ENCODE data around the gene SLC9A9. TPM values are rescaled to one million over a fixed set of nuclear protein-coding genes. Genes with fewer than 3 reads are reported as not detected.
A peak's percentile ranks its signal among the peaks of the same experiment; 100 is the strongest.

The SLC9A9 gene
- total RNA-seq, 1 donor, result 3.5 TPM

DNA sequence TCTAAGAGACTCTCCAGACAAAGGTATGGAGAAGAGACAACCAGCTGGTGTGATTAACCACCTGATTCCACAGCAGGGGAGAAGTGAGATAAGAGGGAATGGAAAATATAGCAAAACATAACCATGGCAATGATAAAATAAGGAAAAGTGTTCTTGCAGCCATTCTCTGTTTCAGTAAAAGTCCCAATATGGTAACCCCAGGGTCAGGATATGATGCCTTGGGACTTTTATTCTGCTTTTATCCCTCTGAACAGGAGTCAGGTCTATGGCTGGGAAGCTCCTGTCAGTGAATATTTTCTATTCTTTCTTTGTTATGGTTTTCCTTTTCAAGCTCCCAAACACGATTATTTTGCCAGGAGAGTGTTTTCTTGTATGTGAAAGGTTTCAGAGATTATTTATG is 94.2 kb downstream of the SLC9A9 start:
- TF ChIP-seq, protein P1, sequence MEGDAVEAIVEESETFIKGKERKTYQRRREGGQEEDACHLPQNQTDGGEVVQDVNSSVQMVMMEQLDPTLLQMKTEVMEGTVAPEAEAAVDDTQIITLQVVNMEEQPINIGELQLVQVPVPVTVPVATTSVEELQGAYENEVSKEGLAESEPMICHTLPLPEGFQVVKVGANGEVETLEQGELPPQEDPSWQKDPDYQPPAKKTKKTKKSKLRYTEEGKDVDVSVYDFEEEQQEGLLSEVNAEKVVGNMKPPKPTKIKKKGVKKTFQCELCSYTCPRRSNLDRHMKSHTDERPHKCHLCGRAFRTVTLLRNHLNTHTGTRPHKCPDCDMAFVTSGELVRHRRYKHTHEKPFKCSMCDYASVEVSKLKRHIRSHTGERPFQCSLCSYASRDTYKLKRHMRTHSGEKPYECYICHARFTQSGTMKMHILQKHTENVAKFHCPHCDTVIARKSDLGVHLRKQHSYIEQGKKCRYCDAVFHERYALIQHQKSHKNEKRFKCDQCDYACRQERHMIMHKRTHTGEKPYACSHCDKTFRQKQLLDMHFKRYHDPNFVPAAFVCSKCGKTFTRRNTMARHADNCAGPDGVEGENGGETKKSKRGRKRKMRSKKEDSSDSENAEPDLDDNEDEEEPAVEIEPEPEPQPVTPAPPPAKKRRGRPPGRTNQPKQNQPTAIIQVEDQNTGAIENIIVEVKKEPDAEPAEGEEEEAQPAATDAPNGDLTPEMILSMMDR (IDR thresholded peaks at IDR 0.05; ENCODE audit: insufficient read depth, low read depth, low read length), result no peak
- H3K4me3 ChIP-seq (ENCODE audit: low read depth, low read length), result no peak overlapping the region
- no peak for DNase-seq (ENCODE audit: low read depth)

DNA sequence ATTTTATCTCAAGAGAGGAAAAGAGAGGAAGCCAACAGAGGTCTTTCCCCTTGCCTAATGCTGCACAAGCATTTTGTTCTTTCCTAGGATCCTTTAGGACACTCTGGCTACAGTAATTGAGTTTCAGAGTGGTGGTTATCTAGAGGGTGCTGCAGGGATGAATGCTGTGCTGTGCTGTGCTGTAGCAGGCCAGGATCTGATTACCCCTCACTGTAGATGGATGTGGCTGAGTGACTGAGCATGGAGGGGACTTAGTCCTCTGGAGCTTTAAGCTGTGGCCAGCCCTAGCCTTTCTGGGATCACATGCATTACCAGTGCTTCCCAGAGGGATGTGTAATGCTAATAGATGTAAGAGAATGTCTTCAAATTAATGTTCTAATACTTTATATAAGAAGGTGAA is 94.8 kb downstream of the SLC9A9 start:
- DNase-seq (ENCODE audit: low read depth), result no peak
- H3K4me3 ChIP-seq (ENCODE audit: low read depth, low read length), result no peak overlapping the region
- TF ChIP-seq, protein P1 (IDR thresholded peaks at IDR 0.05; ENCODE audit: insufficient read depth, low read depth, low read length), result no peak

DNA sequence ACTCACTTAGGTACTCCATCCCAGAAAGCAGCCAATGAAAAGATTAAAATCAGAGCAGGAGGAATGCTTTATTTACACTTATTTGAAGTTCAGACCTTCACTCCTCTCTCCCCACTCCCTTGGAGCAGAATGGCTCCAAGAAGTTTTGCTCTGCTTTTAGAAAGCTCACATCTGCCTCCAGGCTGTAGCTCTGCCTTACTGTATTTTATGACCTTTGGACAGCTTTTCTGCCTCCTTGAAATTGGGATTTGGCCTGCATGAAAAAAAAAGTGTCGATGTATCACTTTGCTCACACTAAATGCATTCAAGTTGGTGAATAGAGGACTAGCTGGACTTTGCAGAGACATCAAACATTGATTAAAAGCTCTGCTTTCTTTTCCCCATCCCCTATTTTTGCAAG is 95.3 kb downstream of the SLC9A9 start:
- peak; percentile 23 for DNase-seq (ENCODE audit: low read depth)
- TF ChIP-seq, protein P1 (IDR thresholded peaks at IDR 0.05; ENCODE audit: insufficient read depth, low read depth, low read length), result no peak

DNA sequence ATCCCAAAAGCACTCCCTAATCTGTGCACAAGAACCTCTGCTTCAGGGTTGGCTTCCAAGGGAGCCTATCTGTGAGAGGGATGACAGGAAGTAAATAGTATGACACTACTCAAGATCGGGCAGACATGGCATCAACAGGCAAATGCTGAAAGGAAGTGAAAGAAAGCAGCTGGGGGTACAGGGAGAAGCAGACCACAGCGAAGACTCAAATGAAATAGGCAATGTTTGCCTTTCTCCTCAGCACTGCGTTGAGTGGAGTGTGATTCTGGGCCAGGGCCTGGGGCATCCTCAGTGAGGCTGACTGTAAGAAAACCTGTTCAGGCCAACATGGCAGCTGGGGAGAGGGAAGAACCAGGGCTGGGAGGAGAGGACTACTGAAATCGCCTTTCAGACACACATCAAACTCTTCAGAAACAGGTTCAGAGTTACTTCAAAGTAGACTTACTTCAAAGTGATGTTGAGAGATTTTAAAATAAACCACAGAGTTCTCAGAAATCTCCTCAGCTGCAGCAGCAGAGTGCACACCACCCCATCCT is 96.6 kb downstream of the SLC9A9 start:
- no peak overlapping the region for H3K4me3 ChIP-seq (ENCODE audit: low read depth, low read length)
- TF ChIP-seq, protein P1 (IDR thresholded peaks at IDR 0.05; ENCODE audit: insufficient read depth, low read depth, low read length), result no peak
- DNase-seq (ENCODE audit: low read depth), result no peak

More for the DNA sequence above, 95.3 kb downstream of the SLC9A9 start:
- no peak overlapping the region for H3K4me3 ChIP-seq (ENCODE audit: low read depth, low read length)

DNA sequence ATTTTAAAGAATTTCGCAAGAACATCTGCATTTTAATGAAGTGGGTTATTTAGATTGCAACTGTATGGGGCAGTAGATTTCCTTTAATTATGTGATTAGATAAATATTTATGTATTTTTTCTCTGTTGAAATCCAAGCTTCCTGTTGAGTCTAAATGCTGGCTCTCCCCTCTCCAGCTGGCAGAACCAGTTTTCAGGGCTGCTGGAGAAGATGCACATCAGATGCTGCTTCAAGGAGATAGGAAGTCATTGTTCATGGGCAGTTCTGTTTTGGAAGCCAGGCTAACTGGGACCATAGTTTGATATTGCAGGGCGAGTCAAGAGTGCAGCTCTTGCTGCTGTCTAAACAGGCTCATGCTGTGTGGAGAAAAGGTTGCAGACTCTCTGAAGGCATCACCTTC is 97.4 kb downstream of the SLC9A9 start:
- TF ChIP-seq, protein P1 (IDR thresholded peaks at IDR 0.05; ENCODE audit: insufficient read depth, low read depth, low read length), result no peak
- no peak overlapping the region for H3K4me3 ChIP-seq (ENCODE audit: low read depth, low read length)
- DNase-seq (ENCODE audit: low read depth), result no peak

DNA sequence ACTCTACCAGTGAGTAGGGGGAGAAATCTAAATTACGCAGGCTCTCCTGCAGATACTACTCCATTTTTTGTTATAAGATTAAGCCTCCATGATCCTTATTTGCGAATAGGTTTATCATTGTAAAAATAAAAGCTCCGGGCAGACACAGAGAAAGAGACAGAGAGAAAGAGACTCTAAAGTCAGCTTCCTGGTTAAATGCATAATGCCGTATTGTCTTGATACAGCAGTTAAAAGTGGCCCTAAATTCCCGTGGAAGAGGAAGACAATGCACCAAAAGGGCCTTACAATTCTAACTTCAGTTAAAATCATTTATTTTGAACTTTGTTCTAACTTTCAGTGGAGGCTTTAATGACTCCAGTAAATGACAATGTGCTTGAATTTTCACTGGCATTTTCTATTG is 98.3 kb downstream of the SLC9A9 start:
- no peak for DNase-seq (ENCODE audit: low read depth)
- TF ChIP-seq, protein P1 (IDR thresholded peaks at IDR 0.05; ENCODE audit: insufficient read depth, low read depth, low read length), result no peak
- H3K4me3 ChIP-seq (ENCODE audit: low read depth, low read length), result no peak overlapping the region

DNA sequence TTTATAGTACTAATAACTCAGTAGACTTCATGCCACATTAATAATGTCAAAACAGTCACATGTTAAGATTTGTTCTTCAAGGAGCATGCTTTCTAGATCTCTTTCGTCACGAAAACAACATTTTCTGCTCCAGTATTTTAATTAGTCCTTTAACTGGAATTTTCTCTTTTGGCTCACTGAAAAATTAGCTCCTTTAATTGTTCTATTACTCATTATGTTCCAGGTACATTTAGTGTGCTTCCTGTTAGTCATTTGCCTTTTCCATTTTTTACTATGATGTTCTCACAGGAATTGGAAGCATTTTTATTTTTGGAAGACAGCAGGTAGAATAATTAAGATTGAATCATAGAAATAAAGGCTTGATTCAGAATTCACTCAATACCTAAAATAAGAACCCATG is 111.2 kb downstream of the SLC9A9 start:
- TF ChIP-seq, protein P1 (IDR thresholded peaks at IDR 0.05; ENCODE audit: insufficient read depth, low read depth, low read length), result no peak
- DNase-seq (ENCODE audit: low read depth), result no peak
- H3K4me3 ChIP-seq (ENCODE audit: low read depth, low read length), result no peak overlapping the region
